Measurements from ENCODE around the gene YWHAQ. TPM values are rescaled to one million over a fixed set of nuclear protein-coding genes. Genes with fewer than 3 reads are reported as not detected.
A peak's percentile ranks its signal among the peaks of the same experiment; 100 is the strongest.

Gene YWHAQ
- total RNA-seq, 2 experiments from 2014 or later = 341 to 368 TPM

DNA sequence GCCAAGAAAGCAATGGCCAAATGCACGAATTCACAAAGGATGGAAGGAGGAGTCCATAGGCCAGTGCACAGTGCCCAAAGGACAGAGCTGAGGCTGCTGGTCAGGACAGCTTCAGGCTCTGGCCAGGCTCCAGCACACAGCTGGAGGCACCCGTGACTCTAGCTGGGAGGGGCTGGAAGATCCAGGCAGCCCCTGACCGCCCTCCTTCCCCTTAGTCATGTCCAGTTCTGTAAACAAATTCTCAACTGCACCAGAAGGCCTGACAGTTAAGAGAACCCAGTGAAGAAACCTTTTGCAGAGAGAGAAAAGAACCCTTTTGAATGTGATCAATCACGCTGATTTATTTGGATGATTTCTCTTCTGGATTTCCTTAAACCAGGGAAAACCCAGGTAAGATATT is 7.7 kb upstream of the YWHAQ start:
- POLR2A ChIA-PET = interaction anchor here (1.3 to 2.3 kb wide), 2 partner anchors 8 to 17 kb away, joined by 4 to 8 read pairs; partner anchors contain the start of gene YWHAQ
- H3K4me1 Mint-ChIP-seq (ENCODE audit: low read depth) = peaks cover 6% of the 10 kb centered on the region
- no peak overlapping the region for H3K27ac Mint-ChIP-seq
- TF ChIP-seq, protein P1, sequence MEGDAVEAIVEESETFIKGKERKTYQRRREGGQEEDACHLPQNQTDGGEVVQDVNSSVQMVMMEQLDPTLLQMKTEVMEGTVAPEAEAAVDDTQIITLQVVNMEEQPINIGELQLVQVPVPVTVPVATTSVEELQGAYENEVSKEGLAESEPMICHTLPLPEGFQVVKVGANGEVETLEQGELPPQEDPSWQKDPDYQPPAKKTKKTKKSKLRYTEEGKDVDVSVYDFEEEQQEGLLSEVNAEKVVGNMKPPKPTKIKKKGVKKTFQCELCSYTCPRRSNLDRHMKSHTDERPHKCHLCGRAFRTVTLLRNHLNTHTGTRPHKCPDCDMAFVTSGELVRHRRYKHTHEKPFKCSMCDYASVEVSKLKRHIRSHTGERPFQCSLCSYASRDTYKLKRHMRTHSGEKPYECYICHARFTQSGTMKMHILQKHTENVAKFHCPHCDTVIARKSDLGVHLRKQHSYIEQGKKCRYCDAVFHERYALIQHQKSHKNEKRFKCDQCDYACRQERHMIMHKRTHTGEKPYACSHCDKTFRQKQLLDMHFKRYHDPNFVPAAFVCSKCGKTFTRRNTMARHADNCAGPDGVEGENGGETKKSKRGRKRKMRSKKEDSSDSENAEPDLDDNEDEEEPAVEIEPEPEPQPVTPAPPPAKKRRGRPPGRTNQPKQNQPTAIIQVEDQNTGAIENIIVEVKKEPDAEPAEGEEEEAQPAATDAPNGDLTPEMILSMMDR (IDR thresholded peaks at IDR 0.05) = no peak
- ATAC-seq (no peak), DNase-seq (no peak)
- H3K27me3 Mint-ChIP-seq = peaks cover 2% of the 10 kb centered on the region
- CTCF ChIA-PET = interaction anchor here (1.0 to 1.7 kb wide), 4 partner anchors 9 to 175 kb away, joined by 3 read pairs; no protein-coding TSS in a partner anchor
- no peaks in the 10 kb centered on the region for H3K36me3 Mint-ChIP-seq (ENCODE audit: low read depth)
- no peaks in the 10 kb centered on the region for H3K9me3 Mint-ChIP-seq
- no peak overlapping the region for H3K4me3 Mint-ChIP-seq
- intact Hi-C loops (cut with micrococcal nuclease) = no loop called here

DNA sequence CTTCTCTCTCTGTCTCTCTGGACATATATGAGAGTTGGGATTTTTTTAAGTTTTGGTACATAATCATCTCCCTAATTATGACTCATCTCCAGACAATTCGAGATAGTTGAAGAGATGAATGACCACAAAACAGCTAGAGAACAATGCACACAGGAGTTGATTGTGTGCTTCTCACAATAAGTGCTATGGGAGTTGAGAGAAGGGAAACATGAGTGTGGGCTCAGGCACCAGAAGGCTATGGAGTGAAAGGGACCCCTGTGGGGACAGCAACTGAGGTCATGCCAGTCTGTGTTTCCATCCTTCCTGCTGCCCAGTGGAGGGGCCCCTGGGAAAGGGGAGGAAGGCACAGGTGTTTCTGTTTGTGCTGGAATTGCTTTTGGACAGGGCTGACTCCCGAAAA is 6.5 kb upstream of the YWHAQ start:
- ChIA-PET CTCF (interaction anchor here (0.8 kb wide), 1 partner anchor 74 kb away, joined by 5 read pairs; no protein-coding TSS in a partner anchor), POLR2A (interaction anchor here (1.1 to 2.3 kb wide), 2 partner anchors 7 to 9 kb away, joined by 3 to 8 read pairs; partner anchors contain the start of gene YWHAQ)
- H3K9me3 Mint-ChIP-seq = no peaks in the 10 kb centered on the region
- no peak overlapping the region for H3K27ac Mint-ChIP-seq
- H3K36me3 Mint-ChIP-seq (ENCODE audit: low read depth) = no peaks in the 10 kb centered on the region
- DNase-seq (no peak), ATAC-seq (no peak)
- intact Hi-C loops (cut with micrococcal nuclease) = no loop called here
- H3K4me1 Mint-ChIP-seq (ENCODE audit: low read depth) = peaks cover 6% of the 10 kb centered on the region
- TF ChIP-seq, protein P1 (IDR thresholded peaks at IDR 0.05) = no peak
- peaks cover 2% of the 10 kb centered on the region for H3K27me3 Mint-ChIP-seq
- no peak overlapping the region for H3K4me3 Mint-ChIP-seq

DNA sequence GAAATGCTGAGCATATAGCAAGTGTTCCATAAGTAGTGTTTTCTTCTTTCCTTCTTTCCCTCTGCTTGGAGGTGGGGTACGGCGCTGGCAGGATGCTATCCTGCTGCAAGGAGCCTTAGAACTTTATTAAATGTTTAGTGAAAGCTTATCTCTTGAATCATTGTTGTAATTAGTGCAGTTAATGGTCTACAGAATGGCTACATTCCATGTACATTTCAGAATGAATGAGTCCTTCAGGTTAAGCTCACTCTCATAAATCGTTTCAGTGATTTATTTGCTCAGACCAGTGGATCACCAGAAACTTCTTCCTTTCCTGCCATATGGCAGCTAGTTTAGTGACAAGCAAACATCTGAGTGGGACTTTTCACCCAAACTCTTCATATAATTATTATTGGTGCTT is 3.3 kb upstream of the YWHAQ start:
- H3K36me3 Mint-ChIP-seq (ENCODE audit: low read depth) = peaks cover 11% of the 10 kb centered on the region
- no peak overlapping the region for H3K27ac Mint-ChIP-seq
- DNase-seq (no peak), ATAC-seq (no peak)
- peaks cover 11% of the 10 kb centered on the region for H3K4me1 Mint-ChIP-seq (ENCODE audit: low read depth)
- H3K9me3 Mint-ChIP-seq = no peaks in the 10 kb centered on the region
- ChIA-PET POLR2A (interaction anchor here (0.6 to 2.3 kb wide), 4 partner anchors 21 to 95 kb away, joined by 3 to 8 read pairs (median 4); no protein-coding TSS in a partner anchor), CTCF (no interaction called here)
- no peak overlapping the region for H3K4me3 Mint-ChIP-seq
- H3K27me3 Mint-ChIP-seq = peaks cover 2% of the 10 kb centered on the region
- TF ChIP-seq, protein P1 (IDR thresholded peaks at IDR 0.05) = no peak
- intact Hi-C loops (cut with micrococcal nuclease) = no loop called here

DNA sequence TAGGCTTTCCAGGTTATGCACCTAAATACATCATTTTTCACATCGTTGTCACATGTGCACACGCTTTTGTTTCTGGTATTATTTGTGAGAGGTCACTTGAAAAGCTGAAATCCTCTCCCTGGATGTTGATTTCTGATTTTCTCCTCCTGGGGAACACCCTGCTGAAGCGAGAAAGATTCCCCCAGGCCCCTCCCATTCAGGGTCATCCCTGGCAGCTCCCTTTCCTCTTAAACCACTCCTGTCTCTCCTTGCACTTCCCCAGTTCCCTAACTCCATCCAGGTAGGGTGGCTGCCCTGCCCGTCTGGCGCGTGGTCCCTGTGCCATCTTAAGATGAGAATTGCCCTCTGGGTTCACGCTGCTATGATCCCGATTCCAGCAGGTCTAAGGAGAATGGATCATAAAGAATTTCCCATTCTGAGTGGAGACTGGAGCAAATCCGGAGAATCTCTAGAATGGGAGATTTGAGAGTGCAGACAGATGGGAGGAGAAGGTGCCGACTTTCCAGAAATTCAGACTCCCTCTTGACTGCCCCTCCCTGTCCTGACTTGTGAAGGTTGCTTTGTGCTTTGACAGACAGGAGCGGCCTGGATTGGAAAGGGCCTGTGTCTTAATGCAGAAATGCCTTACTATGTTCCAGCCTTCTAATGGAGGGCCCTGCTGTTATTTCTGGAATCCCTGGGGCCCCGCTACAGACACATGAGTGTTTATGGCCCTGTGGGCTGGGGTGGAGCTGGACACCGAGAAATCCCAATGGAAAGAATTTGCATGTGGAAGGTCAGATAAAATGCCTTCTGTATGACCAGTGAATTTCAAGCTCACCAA is 1.3 kb upstream of the YWHAQ start:
- intact Hi-C loops (cut with micrococcal nuclease) = no loop called here
- H3K9me3 Mint-ChIP-seq = no peaks in the 10 kb centered on the region
- ATAC-seq = no peak
- CTCF ChIA-PET = interaction anchor here (1.4 kb wide), 1 partner anchor 14 kb away, joined by 3 read pairs; no protein-coding TSS in a partner anchor
- H3K27ac Mint-ChIP-seq = no peak overlapping the region
- no peak for DNase-seq
- peak overlapping the region; percentile 99 for H3K4me3 Mint-ChIP-seq
- peaks cover 2% of the 10 kb centered on the region for H3K27me3 Mint-ChIP-seq
- TF ChIP-seq, protein P1 (IDR thresholded peaks at IDR 0.05) = no peak
- peaks cover 32% of the 10 kb centered on the region for H3K36me3 Mint-ChIP-seq (ENCODE audit: low read depth)
- peaks cover 32% of the 10 kb centered on the region for H3K4me1 Mint-ChIP-seq (ENCODE audit: low read depth)
- POLR2A ChIA-PET = interaction anchor here (1.0 to 5.8 kb wide), 8 partner anchors 13 to 140 kb away, joined by 3 to 61 read pairs (median 8); no protein-coding TSS in a partner anchor

DNA sequence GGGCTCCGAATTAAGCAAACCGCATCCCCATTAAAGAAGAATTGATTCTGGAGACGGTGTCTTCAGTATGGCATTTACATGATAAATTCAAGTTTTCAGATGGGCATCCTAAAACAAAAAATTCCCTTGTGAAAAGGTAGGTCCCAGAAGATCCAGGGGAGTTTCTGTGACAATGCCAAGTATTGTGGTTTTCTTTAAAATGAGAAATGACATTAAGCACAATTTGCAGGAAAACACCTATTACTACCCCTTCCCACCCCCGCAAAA is 689 bp upstream of the YWHAQ start:
- ChIA-PET CTCF (interaction anchor here (0.8 to 2.4 kb wide), 5 partner anchors 11 to 76 kb away, joined by 3 to 10 read pairs (median 4); partner anchors contain the start of gene ADAM17), POLR2A (interaction anchor here (0.6 to 5.8 kb wide), 15 partner anchors 12 to 148 kb away, joined by 3 to 61 read pairs (median 5); partner anchors contain the start of gene ADAM17)
- Mint-ChIP-seq H3K4me1 (ENCODE audit: low read depth) (peaks cover 38% of the 10 kb centered on the region), H3K27ac (peak overlapping the region; percentile 91), H3K9me3 (no peaks in the 10 kb centered on the region), H3K4me3 (peak overlapping the region; percentile 99), H3K27me3 (peaks cover 2% of the 10 kb centered on the region), H3K36me3 (ENCODE audit: low read depth) (peaks cover 38% of the 10 kb centered on the region)
- intact Hi-C loops (cut with micrococcal nuclease) = no loop called here
- DNase-seq = no peak
- no peak for ATAC-seq
- TF ChIP-seq, protein P1 (IDR thresholded peaks at IDR 0.05) = no peak

All from activated CD8-positive, alpha-beta T cell treated with anti-CD3 and anti-CD28 coated beads for 36 hours (primary cell).